DMS79 treated with DMSO at 0.1 percent for 48 hours (cell line): ENCODE data around the gene CYP1B1.

Source experiments
- DNase-seq: peaks from one replicate; lab custom pipeline; 2025; lab: John Stamatoyannopoulos, UW

Gene CYP1B1

DNA sequence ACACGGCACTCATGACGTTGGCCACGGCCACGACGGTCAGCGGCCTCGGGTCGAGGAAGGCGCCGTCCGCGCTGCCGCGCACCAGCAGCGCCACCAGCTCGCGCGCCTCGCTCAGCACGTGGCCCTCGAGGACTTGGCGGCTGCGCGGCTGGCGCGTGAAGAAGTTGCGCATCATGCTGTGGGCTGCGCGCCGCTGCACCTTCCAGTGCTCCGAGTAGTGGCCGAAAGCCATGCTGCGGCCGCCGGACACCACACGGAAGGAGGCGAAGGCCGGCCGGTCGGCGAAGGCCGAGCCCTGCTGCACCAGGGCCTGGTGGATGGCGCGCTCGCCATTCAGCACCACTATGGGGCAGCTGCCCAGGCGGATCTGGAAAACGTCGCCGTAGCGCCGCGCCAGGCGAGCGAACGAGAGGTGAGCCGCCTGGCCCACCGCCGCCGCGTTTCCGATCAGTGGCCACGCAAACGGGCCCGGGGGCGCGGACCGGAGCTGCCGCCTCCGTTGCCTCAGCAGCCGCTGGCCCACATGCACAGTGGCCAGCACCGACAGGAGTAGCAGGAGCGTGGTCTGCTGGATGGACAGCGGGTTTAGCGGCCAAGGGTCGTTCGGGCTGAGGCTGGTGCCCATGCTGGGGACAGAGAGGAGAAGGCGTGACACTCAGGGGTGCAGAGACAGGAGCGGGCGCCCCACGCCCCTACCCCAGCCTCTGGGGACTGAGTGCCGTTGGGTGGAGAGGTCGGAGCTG, 1.0 kb downstream of the CYP1B1 start:
- no peak for DNase-seq

DNA sequence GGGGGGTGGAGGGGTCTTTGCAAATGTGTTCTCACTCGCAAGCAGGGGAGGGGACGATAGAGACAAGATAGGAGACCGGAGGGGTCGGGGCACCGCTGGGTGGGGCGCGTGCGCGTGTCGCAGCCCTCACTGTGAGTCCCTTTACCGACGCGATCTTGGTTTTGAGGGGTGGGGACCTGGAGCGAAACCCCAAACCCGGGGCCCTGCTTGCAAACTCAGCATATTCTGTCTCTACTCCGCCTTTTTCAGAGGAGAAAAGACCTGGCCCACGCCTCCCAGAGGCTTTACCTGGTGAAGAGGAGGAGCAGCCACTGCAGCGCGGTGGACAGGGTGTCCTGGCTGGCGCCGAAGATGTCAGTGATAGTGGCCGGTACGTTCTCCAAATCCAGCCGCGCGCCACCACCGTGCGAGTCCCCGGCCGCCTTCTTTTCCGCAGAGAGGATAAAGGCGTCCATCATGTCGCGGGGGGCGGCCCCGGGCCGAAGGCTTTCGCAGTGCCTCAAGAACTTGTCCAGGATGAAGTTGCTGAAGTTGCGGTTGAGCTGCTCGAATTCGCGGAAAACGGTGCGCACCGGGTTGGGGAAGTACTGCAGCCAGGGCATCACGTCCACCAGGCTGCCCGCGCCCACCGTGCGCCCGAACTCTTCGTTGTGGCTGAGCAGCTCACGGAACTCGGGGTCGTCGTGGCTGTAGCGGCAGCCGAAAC, 1.7 kb downstream of the CYP1B1 start:
- DNase-seq, result no peak

GRCh38 chr2:38073211-38074057, 2.5 kb downstream of the CYP1B1 start:
- no peak for DNase-seq

DNA sequence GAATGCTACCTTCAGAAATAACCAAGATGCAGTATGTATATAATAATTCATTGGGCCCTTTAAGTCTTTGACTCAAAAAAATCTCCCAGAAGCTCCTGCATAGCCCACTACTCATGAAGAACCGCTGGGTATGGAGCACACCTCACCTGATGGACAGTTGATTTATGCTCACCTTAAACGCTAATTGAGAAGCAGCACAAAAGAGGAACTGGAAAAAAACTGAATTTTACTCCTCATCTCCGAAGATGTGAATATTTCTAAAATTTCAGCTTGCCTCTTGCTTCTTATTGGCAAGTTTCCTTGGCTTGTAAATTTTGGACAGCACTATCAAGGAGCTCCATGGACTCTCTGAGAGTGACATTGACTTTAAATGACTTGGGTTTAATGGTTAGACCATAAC, 5.5 kb downstream of the CYP1B1 start:
- no peak for DNase-seq

DNA sequence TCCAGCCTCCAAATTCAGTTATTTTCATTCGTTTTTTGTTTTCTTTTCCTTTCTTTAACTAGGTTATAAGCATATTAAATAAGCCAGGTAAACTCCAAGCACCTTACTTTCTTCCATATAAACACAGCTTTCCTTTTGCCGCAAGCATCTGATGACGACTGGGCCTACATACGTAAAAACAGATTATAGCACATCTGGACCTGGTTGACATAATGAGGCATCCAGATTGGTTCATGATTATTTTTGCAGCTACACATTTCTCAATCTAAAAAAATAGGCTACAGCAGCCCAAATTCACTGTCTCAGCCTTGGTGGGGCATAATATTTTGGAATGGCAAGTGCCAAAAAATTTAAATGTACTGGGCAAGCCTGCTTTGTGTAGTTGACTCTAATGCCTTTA, 7.7 kb downstream of the CYP1B1 start:
- no peak for DNase-seq

DNA sequence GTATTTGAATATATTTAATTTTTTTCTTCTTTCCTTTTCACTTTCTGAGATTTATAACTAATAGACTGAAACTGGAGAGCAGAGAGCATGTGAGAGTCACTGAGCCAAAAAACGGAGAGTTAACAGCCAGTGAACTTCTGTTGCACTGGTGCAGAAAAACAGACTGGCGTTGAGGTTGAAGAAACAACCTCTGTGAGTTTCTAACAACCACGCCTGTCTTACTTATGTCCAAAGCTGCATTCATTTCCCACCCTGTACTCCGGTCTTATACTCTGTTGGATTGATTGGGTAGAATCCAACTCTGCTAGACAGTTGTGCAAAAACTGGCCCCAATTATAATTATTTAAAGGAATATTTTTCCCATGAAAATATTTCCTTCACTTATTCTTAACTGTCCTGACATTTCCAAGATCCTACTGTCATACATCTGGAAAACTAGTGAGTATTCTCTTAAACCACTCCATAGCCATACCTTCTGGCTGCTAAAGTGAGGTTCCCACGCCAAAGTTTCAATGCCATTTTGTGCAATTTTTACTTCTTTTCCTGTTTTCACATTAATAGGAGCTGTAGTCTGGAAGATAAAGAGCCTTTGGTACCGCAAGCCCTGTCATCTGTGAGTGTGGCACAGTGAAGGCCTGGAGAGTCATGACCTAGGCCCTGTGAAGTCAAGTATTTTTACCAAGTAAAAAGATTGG, 9.4 kb downstream of the CYP1B1 start:
- no peak for DNase-seq

DNA sequence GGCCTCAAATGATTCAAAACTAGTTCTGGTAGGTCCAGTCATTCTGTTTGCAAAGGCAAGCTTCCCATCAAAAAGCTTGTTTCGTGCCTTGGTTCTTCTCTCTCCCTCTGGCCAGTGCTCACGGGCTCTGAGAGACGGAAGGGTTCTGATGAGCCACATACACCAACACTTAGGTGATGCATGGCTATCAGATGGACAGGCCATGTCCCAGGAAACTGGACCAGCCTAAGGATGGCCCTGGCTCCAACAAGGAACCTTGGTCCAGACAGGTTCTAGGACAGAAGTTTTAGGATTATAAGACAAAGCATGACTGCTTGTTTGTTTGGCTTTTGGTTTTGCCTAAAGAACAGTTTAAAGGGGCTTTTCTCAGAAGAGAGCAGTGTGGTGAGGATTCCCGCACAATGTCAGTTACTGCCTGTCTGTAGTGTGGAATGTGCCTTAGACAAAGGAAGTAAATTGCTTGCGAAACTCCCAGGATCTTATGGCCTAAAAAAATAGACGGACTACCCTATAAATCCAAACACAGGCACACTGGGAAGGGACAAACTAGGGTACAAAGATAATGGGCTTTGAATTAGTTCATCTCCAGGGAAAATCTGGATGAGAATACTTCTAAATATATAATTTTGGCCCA, 10.3 kb downstream of the CYP1B1 start:
- DNase-seq, result no peak

- no peak for DNase-seq
Observed at GRCh38 chr2:38064801-38065501, 11.0 kb downstream of the CYP1B1 start.

- DNase-seq, result no peak
Observed at GRCh38 chr2:38060236-38061018, 15.5 kb downstream of the CYP1B1 start.

GRCh38 chr2:38057651-38058410, 18.1 kb downstream of the CYP1B1 start:
- no peak for DNase-seq

- no peak for DNase-seq
Observed at GRCh38 chr2:38056216-38056615, 19.7 kb downstream of the CYP1B1 start.

DNA sequence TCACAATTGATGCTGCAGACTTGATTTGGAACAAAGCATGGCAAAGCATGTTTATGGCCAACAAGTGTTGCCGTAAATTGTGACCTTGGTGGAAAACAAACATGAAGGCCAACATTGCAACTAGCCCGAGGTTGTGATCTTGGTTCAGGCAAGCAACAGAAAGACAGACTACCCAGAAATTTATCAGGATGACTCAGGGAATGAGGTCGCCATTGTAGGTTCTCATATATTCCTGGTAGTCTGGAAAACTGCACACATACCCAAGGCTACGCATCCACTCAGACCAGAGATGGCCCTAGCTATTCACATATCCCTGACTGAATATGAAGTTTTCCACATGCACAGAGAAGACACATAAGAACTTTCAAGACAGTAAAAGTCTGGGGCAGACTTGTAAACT, 30.1 kb downstream of the CYP1B1 start:
- DNase-seq, result no peak

DNA sequence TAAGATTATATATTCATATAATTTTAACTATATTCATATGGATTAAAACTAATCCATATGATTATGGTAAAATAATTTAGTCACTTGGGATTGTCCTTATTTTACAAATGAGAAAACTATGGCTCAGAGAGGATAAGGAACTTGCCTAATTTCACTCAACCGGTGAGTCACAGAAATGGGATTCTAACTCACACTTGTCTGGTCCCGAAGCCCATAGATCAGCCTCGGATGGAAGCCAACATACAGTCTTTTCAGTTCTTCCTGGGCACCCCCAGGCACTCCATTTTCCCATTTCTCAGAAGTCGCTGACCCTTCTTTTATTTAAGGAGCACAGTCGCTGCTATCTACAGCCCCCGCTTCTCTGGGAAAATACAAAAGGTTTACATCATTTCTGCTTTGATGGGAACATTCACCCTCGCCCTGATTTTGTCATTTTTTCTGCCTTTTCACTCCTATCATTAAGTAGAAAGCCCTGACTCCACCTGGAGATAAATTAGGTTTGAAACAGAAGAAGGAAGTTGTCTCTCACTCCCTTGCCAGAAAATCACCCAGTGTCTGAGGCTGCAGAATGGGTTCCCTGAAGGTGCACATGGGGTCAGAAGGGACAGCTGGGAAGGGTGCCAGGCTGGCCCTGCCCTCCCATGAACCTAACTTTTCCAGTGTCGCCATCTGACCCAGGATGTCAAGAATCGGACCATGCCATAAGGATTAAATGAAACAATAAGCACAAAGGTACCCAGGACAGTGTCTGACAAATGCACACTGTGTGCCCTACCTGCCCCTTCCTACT, 36.6 kb downstream of the CYP1B1 start:
- no peak for DNase-seq

DNA sequence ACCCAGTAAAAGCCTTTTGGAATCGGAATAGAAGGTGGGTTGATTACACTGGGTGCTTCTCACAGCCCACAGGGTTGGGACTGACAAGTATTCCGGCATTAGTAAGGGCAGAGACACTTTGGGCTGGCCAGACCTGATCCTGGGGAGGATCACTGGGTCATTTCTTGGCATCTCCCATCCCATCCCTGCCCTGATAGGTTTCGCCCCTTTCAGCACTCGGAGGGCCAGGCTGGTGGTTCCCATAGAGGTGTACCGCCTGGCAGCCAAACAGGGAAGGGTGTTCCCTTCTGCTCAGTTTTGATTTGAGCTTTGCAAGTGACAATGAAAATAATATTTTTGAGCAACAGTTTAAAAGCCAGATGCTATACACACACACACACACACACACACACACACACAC, 37.3 kb downstream of the CYP1B1 start:
- DNase-seq, result no peak

- peak; percentile 50 for DNase-seq
Observed at GRCh38 chr2:38037757-38038621, 38.0 kb downstream of the CYP1B1 start.

DNA sequence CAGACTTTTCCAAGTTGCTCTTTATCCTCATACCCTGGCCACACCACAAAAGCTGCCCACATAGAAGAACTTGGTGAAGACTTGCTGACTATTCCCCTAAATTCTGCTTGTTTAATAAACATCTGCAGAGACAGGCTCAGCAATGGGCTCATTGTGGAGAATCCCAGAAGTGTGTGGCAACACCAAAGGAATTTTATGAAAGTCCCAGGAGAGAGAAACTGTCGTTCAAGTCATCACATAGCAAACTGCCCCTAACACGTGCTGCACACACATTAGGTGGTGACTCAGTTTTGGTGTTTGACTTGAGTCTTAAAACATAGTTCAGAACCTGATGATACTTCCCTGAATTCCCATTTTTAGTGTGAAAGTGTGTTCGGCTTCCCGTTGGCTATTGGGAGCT, 38.6 kb downstream of the CYP1B1 start:
- DNase-seq, result no peak

- no peak for DNase-seq
Observed at GRCh38 chr2:38035968-38036367, 40.0 kb downstream of the CYP1B1 start.

- no peak for DNase-seq
Observed at GRCh38 chr2:38033646-38034045, 42.3 kb downstream of the CYP1B1 start.
